HG03457 (cell line): ENCODE data around the gene PECR.

Source experiments
- ATAC-seq: cut with Tn5 transposase; IDR thresholded peaks from one replicate; pipeline ENCODE4 v1.9.1; 2021; ENCODE audit warnings: moderate number of reproducible peaks; ENCODE audit not compliant: unreplicated experiment

Gene PECR

GRCh38 chr2:216081487-216082116 is at the start of gene PECR, which contains the start of gene TMEM169:
Gene PECR, minus strand, starts transcription at chr2:216081809. Its CDS starts 68 bp downstream, at chr2:216081741.
Gene TMEM169, plus strand, starts transcription at chr2:216081919. Its CDS starts 14,045 bp downstream, at chr2:216095964.
- ATAC-seq = peak; percentile 91

GRCh38 chr2:216130346-216130971 is 48.9 kb upstream of the PECR start:
- no peak for ATAC-seq

- no peak for ATAC-seq
These were observed 45.3 kb upstream of the PECR start for GRCh38 chr2:216126943-216127342.

GRCh38 chr2:216121255-216121654 is 39.6 kb upstream of the PECR start:
- no peak for ATAC-seq

- ATAC-seq = no peak
These were observed 38.4 kb upstream of the PECR start for GRCh38 chr2:216119986-216120385.

- no peak for ATAC-seq
These were observed 37.5 kb upstream of the PECR start for GRCh38 chr2:216119146-216119545.

- no peak for ATAC-seq
These were observed 36.9 kb upstream of the PECR start for GRCh38 chr2:216118474-216118873.

GRCh38 chr2:216117561-216118340 is 36.1 kb upstream of the PECR start:
- ATAC-seq = no peak

- no peak for ATAC-seq
These were observed 34.8 kb upstream of the PECR start for GRCh38 chr2:216116418-216116817.

- peak; percentile 33 for ATAC-seq
These were observed 33.3 kb upstream of the PECR start for GRCh38 chr2:216114714-216115531.

GRCh38 chr2:216114382-216114713 is 32.7 kb upstream of the PECR start:
- ATAC-seq = no peak

GRCh38 chr2:216113572-216113971 is 32.0 kb upstream of the PECR start:
- peak; percentile 36 for ATAC-seq

GRCh38 chr2:216112926-216113325 is 31.3 kb upstream of the PECR start:
- no peak for ATAC-seq

- no peak for ATAC-seq
These were observed 29.5 kb upstream of the PECR start for GRCh38 chr2:216111122-216111521.

GRCh38 chr2:216110620-216111019 is 29.0 kb upstream of the PECR start:
- ATAC-seq = no peak

- ATAC-seq = no peak
These were observed 28.5 kb upstream of the PECR start for GRCh38 chr2:216109962-216110614.

- ATAC-seq = peak; percentile 48
These were observed 27.6 kb upstream of the PECR start, which contains the start of gene XRCC5 for GRCh38 chr2:216108967-216109921. Gene XRCC5, plus strand, starts transcription at chr2:216109348. Its CDS starts 89 bp downstream, at chr2:216109437.

- ATAC-seq = no peak
These were observed 26.8 kb upstream of the PECR start for GRCh38 chr2:216108310-216108966.

GRCh38 chr2:216107760-216108159 is 26.2 kb upstream of the PECR start:
- no peak for ATAC-seq
